A549 (cell line): ENCODE data around the gene PIK3R6. TPM values are rescaled to one million over a fixed set of nuclear protein-coding genes. Genes with fewer than 3 reads are reported as not detected.

Experiments
- ATAC-seq, 2 experiments: fragments of 200-7000 bp in 1 of 2; fragments of >200 bp in 1 of 2; cut with Nextera tagmentation in 1 of 2; cut with Tn5 transposase in 1 of 2; 3 replicates each; pipeline versions ENCODE4 v1.8.0 to v1.9.1; 2018 to 2020; ENCODE audit warnings: mild to moderate bottlenecking in 1 of 2, moderate library complexity in 1 of 2
- CTCF ChIA-PET: fragments of 300-600 bp; sonication (Branson Sonifier 250); formaldehyde crosslinking; extraction: SDS; loops from one replicate; lab custom pipeline; 2021; ENCODE audit warnings: antibody characterized with exemption, inconsistent platforms; lab: Yijun Ruan, JAX
- POLR2A ChIA-PET: fragments of 350-600 bp; formaldehyde crosslinking; extraction: SDS; loops from one replicate; lab custom pipeline; 2021; ENCODE audit warnings: antibody characterized with exemption, inconsistent platforms; lab: Yijun Ruan, JAX
- DNase-seq, 2 experiments: peaks; one replicate each; pipeline versions ENCODE4 v3.0.0 to v3.0.0-alpha.2; 2011 to 2016; ENCODE audit warnings: low read depth in 1 of 2, low spot score in 1 of 2
- FAIRE-seq: peaks from 2 replicates; lab custom pipeline; 2011; peaks lifted over from hg19 to GRCh38; lab: Jason Lieb, UNC
- H3K27ac ChIP-seq, 2 experiments: fragments of >200 bp; sonication (Bioruptor Twin); formaldehyde crosslinking; 3 replicates each; pipeline ENCODE4 v1.5.1; 2016 to 2017
- H3K4me1 ChIP-seq: fragments of >200 bp; sonication (Bioruptor Twin); formaldehyde crosslinking; 3 replicates; pipeline ENCODE4 v1.6.1; 2016
- H3K4me2 ChIP-seq: fragments of >200 bp; sonication (Bioruptor Twin); formaldehyde crosslinking; 3 replicates; pipeline ENCODE4 v1.6.1; 2016
- H3K4me3 ChIP-seq: fragments of >200 bp; sonication (Bioruptor Twin); formaldehyde crosslinking; 3 replicates; pipeline ENCODE4 v1.5.1; 2016
- H3K9me3 ChIP-seq: fragments of >200 bp; sonication (Bioruptor Twin); formaldehyde crosslinking; 3 replicates; pipeline ENCODE4 v1.6.1; 2016
- ATOH8 ChIP-seq: fragments of 250-450 bp; sonication (Bioruptor Pico); IDR thresholded peaks from 2 replicates; pipeline ENCODE4 v1.5.0; 2020; ENCODE audit warnings: low read depth, mild to moderate bottlenecking, moderate library complexity
- CBX8 ChIP-seq: fragments of 200-600 bp; sonication (generic); IDR thresholded peaks from 2 replicates; pipeline ENCODE4 v1.6.1; 2016
- CEBPB ChIP-seq, 2 experiments: fragments of >200 bp in 1 of 2; sonication (Bioruptor Twin) in 1 of 2; formaldehyde crosslinking in 1 of 2; IDR thresholded peaks; 2 replicates each; pipeline ENCODE4 v1.6.1; 2012 to 2016
- CHD2 ChIP-seq: fragments of 150-350 bp; IDR thresholded peaks from 2 replicates; pipeline ENCODE4 v1.6.1; 2014; ENCODE audit warnings: low read length; ENCODE audit not compliant: partially characterized antibody
- E2F6 ChIP-seq: IDR thresholded peaks from 2 replicates; pipeline ENCODE4 v1.6.1; 2012; ENCODE audit warnings: low read depth, borderline replicate concordance
- EHF ChIP-seq: fragments of 250-450 bp; sonication (Bioruptor Pico); IDR thresholded peaks from 2 replicates; pipeline ENCODE4 v1.5.0; 2020; ENCODE audit warnings: mild to moderate bottlenecking
- EP300 ChIP-seq, 2 experiments: fragments of >200 bp; sonication (Bioruptor Twin); formaldehyde crosslinking; IDR thresholded peaks; 2 replicates in 1 of 2; 3 replicates in 1 of 2; pipeline ENCODE4 v1.6.1; 2016 to 2017
- ESRRA ChIP-seq: fragments of 150-350 bp; IDR thresholded peaks from 2 replicates; pipeline ENCODE4 v1.6.1; 2014; ENCODE audit warnings: mild to moderate bottlenecking, low read length, borderline replicate concordance
- FOSL2 ChIP-seq, 2 experiments: fragments of 450-650 bp in 1 of 2; fragments of >200 bp in 1 of 2; sonication (Bioruptor Twin) in 1 of 2; formaldehyde crosslinking; IDR thresholded peaks; 2 replicates each; pipeline versions ENCODE4 v1.5.0 to v1.6.1; 2016 to 2020; ENCODE audit warnings: mild to moderate bottlenecking in 1 of 2, moderate library complexity in 1 of 2
- GATA3 ChIP-seq: IDR thresholded peaks from 2 replicates; pipeline ENCODE4 v1.6.1; 2012; ENCODE audit warnings: borderline replicate concordance
- HEYL ChIP-seq: fragments of 250-450 bp; sonication (Bioruptor Pico); IDR thresholded peaks from 2 replicates; pipeline ENCODE4 v1.8.0; 2021; ENCODE audit warnings: mild to moderate bottlenecking, moderate library complexity
- HOXA7 ChIP-seq: fragments of 250-450 bp; sonication (Bioruptor Pico); IDR thresholded peaks from 2 replicates; pipeline ENCODE4 v1.5.0; 2020; ENCODE audit warnings: mild to moderate bottlenecking, moderate library complexity
- HOXB5 ChIP-seq: fragments of 250-450 bp; sonication (Bioruptor Pico); IDR thresholded peaks from 2 replicates; pipeline ENCODE4 v1.5.0; 2020; ENCODE audit warnings: mild to moderate bottlenecking, moderate library complexity
- KDM1A ChIP-seq: fragments of 200-600 bp; sonication (generic); IDR thresholded peaks from 2 replicates; pipeline ENCODE4 v1.6.1; 2016; ENCODE audit warnings: low read depth, mild to moderate bottlenecking
- MAFK ChIP-seq: fragments of 450-650 bp; IDR thresholded peaks from 2 replicates; pipeline ENCODE4 v1.6.1; 2014; ENCODE audit not compliant: partially characterized antibody
- MAZ ChIP-seq: fragments of 150-350 bp; IDR thresholded peaks from 2 replicates; pipeline ENCODE4 v1.6.1; 2014; ENCODE audit warnings: antibody characterized with exemption, low read depth, low read length, borderline replicate concordance
- MYC ChIP-seq: IDR thresholded peaks from 2 replicates; pipeline ENCODE4 v1.6.1; 2012; ENCODE audit warnings: mild to moderate bottlenecking, inconsistent platforms, low read length, improper control_type of control experiment, borderline replicate concordance
- NPAS2 ChIP-seq: fragments of 250-450 bp; sonication (Bioruptor Pico); IDR thresholded peaks from 2 replicates; pipeline ENCODE4 v1.8.0; 2022; ENCODE audit warnings: mild to moderate bottlenecking, moderate library complexity, borderline replicate concordance
- NR3C1 ChIP-seq: fragments of >200 bp; sonication (Bioruptor Twin); formaldehyde crosslinking; IDR thresholded peaks from 3 replicates; pipeline ENCODE4 v1.6.1; 2017
- RARB ChIP-seq: fragments of 250-450 bp; sonication (Bioruptor Pico); IDR thresholded peaks from 2 replicates; pipeline ENCODE4 v1.8.0; 2021; ENCODE audit warnings: mild to moderate bottlenecking, moderate library complexity
- RFX5 ChIP-seq: fragments of 450-650 bp; IDR thresholded peaks from 2 replicates; pipeline ENCODE4 v1.7.1; 2014; ENCODE audit warnings: antibody characterized with exemption, mild to moderate bottlenecking, moderate library complexity
- SREBF2 ChIP-seq: fragments of 450-650 bp; IDR thresholded peaks from 2 replicates; pipeline ENCODE4 v1.6.1; 2014; ENCODE audit warnings: mild to moderate bottlenecking, moderate library complexity
- ZC3H11A ChIP-seq: fragments of 450-650 bp; IDR thresholded peaks from 2 replicates; pipeline ENCODE4 v1.6.1; 2014; ENCODE audit warnings: antibody characterized with exemption, mild to moderate bottlenecking
- ZSCAN20 ChIP-seq: fragments of 250-450 bp; sonication (Bioruptor Pico); IDR thresholded peaks from 2 replicates; pipeline ENCODE4 v1.8.0; 2022; ENCODE audit warnings: mild to moderate bottlenecking, moderate library complexity
- WGBS: methylation state at CpG from one replicate; pipeline ENCODE4 v1.1.6; 2017; ENCODE audit errors: missing lambda C conversion rate; 5-methylcytosine and 5-hydroxymethylcytosine counted together
- polyA plus RNA-seq, 4 experiments: library from polyadenylated mRNA; depleted of rRNA in 3 of 4; stranded (reverse); fragments of >200 nt; fragmentation: RNase III in 1 of 4; extraction: RNeasy Plus Mini Kit Qiagen cat#74134 plus additional on column Dnase treatment in 1 of 4; gene quantifications; 2 replicates in 3 of 4; 3 replicates in 1 of 4; pipeline ENCODE4 v1.2.3, GENCODE V29; 2011 to 2017
- TF ChIP-seq, protein P1 (sequence below): fragments of >200 bp; sonication (Bioruptor Twin); formaldehyde crosslinking; IDR thresholded peaks from 2 replicates; pipeline ENCODE4 v1.6.1; 2016
- TF ChIP-seq, protein P2 (sequence below): fragments of 450-650 bp; IDR thresholded peaks from 2 replicates; pipeline ENCODE4 v1.6.1; 2014; ENCODE audit warnings: antibody characterized with exemption

The PIK3R6 gene
- polyA plus RNA-seq, 2 of the 4 experiments (the other 2 are of a cell fraction) = not detected

DNA sequence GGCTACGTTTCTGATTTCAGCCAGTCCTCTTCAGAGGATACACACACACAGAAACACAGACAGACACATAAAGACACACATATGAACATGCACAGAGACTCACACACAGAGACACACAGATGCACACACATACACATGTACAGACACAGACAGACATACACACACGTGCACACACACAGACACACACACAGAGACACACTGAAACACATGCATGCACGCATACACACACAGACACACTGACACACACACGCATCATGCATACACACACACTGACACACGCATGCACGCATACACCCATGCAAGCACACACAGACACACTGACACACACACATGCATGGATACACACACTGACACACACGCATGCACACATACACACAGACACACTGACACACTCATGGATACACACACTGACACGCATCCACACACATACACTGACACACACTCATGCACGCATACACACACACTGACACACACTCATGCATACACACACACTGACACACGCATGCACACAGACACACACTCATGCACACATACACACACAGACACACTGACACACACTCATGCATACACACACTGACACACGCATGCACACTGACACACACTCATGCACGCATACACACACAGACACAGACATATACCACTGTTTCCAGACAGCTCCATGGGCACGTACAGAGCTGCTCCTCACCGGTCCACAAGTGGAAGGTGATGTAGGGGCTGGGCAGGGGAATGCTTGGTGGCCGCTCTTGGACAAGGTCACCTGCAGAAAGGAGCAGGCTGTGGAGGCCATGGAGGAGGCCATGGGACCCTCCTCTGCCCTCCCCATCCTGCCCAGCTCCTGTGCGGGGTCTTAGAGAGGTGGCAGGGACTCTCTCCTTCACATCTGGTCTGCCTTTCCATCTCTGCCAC, 38.2 kb downstream of the PIK3R6 start:
- FAIRE-seq = no peak
- CTCF ChIA-PET = interaction anchor here (1.4 kb wide), 1 partner anchor 15 kb away, joined by 3 read pairs; no protein-coding TSS in a partner anchor
- 74% methylated on average over 16 of the region's 16 CpGs for WGBS

GRCh38 chr17:8828517-8828875, 39.0 kb downstream of the PIK3R6 start:
- no peak for ATAC-seq
- TF ChIP-seq, protein P1, sequence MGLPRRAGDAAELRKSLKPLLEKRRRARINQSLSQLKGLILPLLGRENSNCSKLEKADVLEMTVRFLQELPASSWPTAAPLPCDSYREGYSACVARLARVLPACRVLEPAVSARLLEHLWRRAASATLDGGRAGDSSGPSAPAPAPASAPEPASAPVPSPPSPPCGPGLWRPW = no peak
- no peak for TF ChIP-seq NPAS2
- TF ChIP-seq MYC = no peak
- no peak for TF ChIP-seq NR3C1
- TF ChIP-seq CEBPB (IDR thresholded peaks at IDR 0.05) = no peak
- TF ChIP-seq EHF (CRISPR knock-in tag) = no peak
- no peak for TF ChIP-seq GATA3
- no peak for TF ChIP-seq RARB
- no peak for TF ChIP-seq HOXA7 (CRISPR knock-in tag)
- no peak for TF ChIP-seq FOSL2 (IDR thresholded peaks at IDR 0.05)
- TF ChIP-seq FOSL2 (CRISPR knock-in tag; IDR thresholded peaks at IDR 0.05) = no peak
- no peak for TF ChIP-seq KDM1A
- TF ChIP-seq ZC3H11A = no peak
- TF ChIP-seq, all 56 proteins: peak for 0
- Histone ChIP-seq H3K9me3 (peaks cover 14% of the 10 kb centered on the region), H3K4me3 (no peak overlapping the region), H3K4me2 (no peak overlapping the region), H3K27ac (no peak overlapping the region), H3K4me1 (no peaks in the 10 kb centered on the region)
- FAIRE-seq = no peak
- 67% methylated on average over 14 of the region's 20 CpGs for WGBS
- DNase-seq = no peak
- CTCF ChIA-PET = interaction anchor here (0.8 kb wide), 1 partner anchor 15 kb away, joined by 3 read pairs; no protein-coding TSS in a partner anchor
- POLR2A ChIA-PET = no interaction called here

More for the DNA sequence above, 38.2 kb downstream of the PIK3R6 start:
- H3K4me3 ChIP-seq = no peak overlapping the region
- ATAC-seq (no peak), DNase-seq (no peak)
- POLR2A ChIA-PET = no interaction called here
- TF ChIP-seq RARB (no peak), MAZ (no peak)
- peaks cover 7% of the 10 kb centered on the region for H3K9me3 ChIP-seq
- no peak overlapping the region for H3K4me2 ChIP-seq
- H3K4me1 ChIP-seq = no peaks in the 10 kb centered on the region
- H3K27ac ChIP-seq = no peak overlapping the region

- Histone ChIP-seq H3K4me2 (no peak overlapping the region), H3K27ac (no peak overlapping the region), H3K9me3 (peaks cover 18% of the 10 kb centered on the region), H3K4me3 (no peak overlapping the region), H3K4me1 (no peaks in the 10 kb centered on the region)
- no peak for DNase-seq
- FAIRE-seq = no peak
- ATAC-seq = no peak
- POLR2A ChIA-PET = no interaction called here
- CTCF ChIA-PET = interaction anchor here (1.1 to 1.3 kb wide), 2 partner anchors 20 to 41 kb away, joined by 3 to 5 read pairs; no protein-coding TSS in a partner anchor
- 69% methylated on average over 17 of the region's 19 CpGs for WGBS
- no peak for TF ChIP-seq HOXB5 (CRISPR knock-in tag)
- no peak for TF ChIP-seq EP300 (IDR thresholded peaks at IDR 0.05)
- TF ChIP-seq ATOH8 (CRISPR knock-in tag) = no peak
- no peak for TF ChIP-seq ESRRA
Observed at GRCh38 chr17:8826808-8827435, 40.6 kb downstream of the PIK3R6 start.

- Histone ChIP-seq H3K27ac (no peak overlapping the region), H3K9me3 (peaks cover 18% of the 10 kb centered on the region), H3K4me3 (no peak overlapping the region), H3K4me2 (no peak overlapping the region), H3K4me1 (no peaks in the 10 kb centered on the region)
- DNase-seq = no peak
- CTCF ChIA-PET = interaction anchor here (1.3 kb wide), 1 partner anchor 39 kb away, joined by 3 read pairs; no protein-coding TSS in a partner anchor
- no peak for ATAC-seq
- POLR2A ChIA-PET = no interaction called here
- 0% methylated on average over 2 of the region's 2 CpGs for WGBS
- FAIRE-seq = no peak
- TF ChIP-seq ZSCAN20 (CRISPR knock-in tag) = no peak
- TF ChIP-seq CEBPB (IDR thresholded peaks at IDR 0.05) = no peak
- TF ChIP-seq HOXB5 (CRISPR knock-in tag) = no peak
- no peak for TF ChIP-seq CHD2
- TF ChIP-seq, protein P1 = no peak
- no peak for TF ChIP-seq MYC
- TF ChIP-seq RFX5 = no peak
- no peak for TF ChIP-seq MAZ
- TF ChIP-seq MAFK = no peak
- no peak for TF ChIP-seq CBX8
- TF ChIP-seq NR3C1 = no peak
- TF ChIP-seq E2F6 = no peak
- no peak for TF ChIP-seq SREBF2
- TF ChIP-seq HEYL (CRISPR knock-in tag) = no peak
- no peak for TF ChIP-seq EP300 (IDR thresholded peaks at IDR 0.05)
- no peak for TF ChIP-seq GATA3
- TF ChIP-seq, protein P2, sequence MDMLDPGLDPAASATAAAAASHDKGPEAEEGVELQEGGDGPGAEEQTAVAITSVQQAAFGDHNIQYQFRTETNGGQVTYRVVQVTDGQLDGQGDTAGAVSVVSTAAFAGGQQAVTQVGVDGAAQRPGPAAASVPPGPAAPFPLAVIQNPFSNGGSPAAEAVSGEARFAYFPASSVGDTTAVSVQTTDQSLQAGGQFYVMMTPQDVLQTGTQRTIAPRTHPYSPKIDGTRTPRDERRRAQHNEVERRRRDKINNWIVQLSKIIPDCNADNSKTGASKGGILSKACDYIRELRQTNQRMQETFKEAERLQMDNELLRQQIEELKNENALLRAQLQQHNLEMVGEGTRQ = no peak
Observed at GRCh38 chr17:8825802-8826201, 41.7 kb downstream of the PIK3R6 start.
